GM12891 (cell line): ENCODE measurements around the gene OSGIN1.

ENCODE experiments used
- POLR2A ChIP-seq: IDR thresholded peaks from 2 replicates; pipeline ENCODE4 v1.6.1; 2011; ENCODE audit warnings: low read depth, low read length, control low read depth
- POLR2AphosphoS5 ChIP-seq: IDR thresholded peaks from 2 replicates; pipeline ENCODE4 v1.6.1; 2011; ENCODE audit warnings: low read depth, low read length, control low read depth
- TAF1 ChIP-seq: IDR thresholded peaks from 2 replicates; pipeline ENCODE4 v1.6.1; 2011; ENCODE audit warnings: low read depth, low read length, control low read depth

DNA sequence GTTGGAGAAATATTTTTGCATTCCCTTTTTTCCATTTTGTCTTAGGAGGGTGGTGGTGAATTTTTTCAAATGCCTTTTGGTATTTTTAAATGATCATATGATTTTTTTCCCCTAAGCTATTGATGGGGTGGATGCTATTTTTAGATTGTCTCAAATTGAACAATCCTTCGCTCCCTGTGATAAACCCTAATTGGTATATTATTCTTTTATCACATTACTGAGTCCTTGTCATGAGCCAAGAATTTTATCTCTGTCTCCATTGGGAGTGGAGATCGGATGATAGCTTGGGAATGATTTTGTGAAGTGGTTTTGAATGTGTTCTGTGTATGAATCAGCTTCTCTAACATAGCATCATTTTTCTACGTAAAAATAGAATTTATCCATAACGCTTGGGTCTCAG is 30.5 kb downstream of the OSGIN1 start:
- TF ChIP-seq POLR2A (no peak), POLR2AphosphoS5 (no peak), TAF1 (no peak)
